GM12878 (cell line): ENCODE data around the gene FGF12.

Experiments
- CEBPB ChIP-seq, 2 experiments: fragments of 150-350 bp in 1 of 2; IDR thresholded peaks; 2 replicates each; pipeline ENCODE4 v1.6.1; 2012 to 2014; ENCODE audit warnings: low read depth in 2 of 2, low read length in 2 of 2, borderline replicate concordance in 1 of 2, inconsistent platforms in 1 of 2
- CTCF ChIP-seq, 3 experiments: IDR thresholded peaks in 2 of 3; conservative IDR thresholded peaks in 1 of 3; 2 replicates each; pipeline ENCODE4 v1.5.1; 2011; ENCODE audit warnings: low read depth in 3 of 3, low read length in 3 of 3, mild to moderate bottlenecking in 3 of 3, control low read depth in 2 of 3, moderate library complexity in 2 of 3, inconsistent platforms in 1 of 3, mixed read lengths in 1 of 3; ENCODE audit not compliant: control insufficient read depth in 2 of 3, insufficient read depth in 1 of 3; ENCODE audit errors: extremely low read depth in 1 of 3
- EP300 ChIP-seq, 2 experiments: fragments of 150-350 bp in 1 of 2; IDR thresholded peaks; 2 replicates each; pipeline ENCODE4 v1.6.1; 2011 to 2012; ENCODE audit warnings: low read depth in 2 of 2, low read length in 2 of 2, borderline replicate concordance in 1 of 2, improper control_type of control experiment in 1 of 2, inconsistent platforms in 1 of 2; ENCODE audit not compliant: control insufficient read depth in 1 of 2
- FOS ChIP-seq: IDR thresholded peaks from 3 replicates; pipeline ENCODE4 v1.6.1; 2011; ENCODE audit warnings: borderline replicate concordance; ENCODE audit not compliant: insufficient read length; ENCODE audit errors: extremely low read depth
- NBN ChIP-seq: fragments of 450-650 bp; IDR thresholded peaks from 2 replicates; pipeline ENCODE4 v1.6.1; 2016
- USF2 ChIP-seq: IDR thresholded peaks from 2 replicates; pipeline ENCODE4 v1.6.1; 2011; ENCODE audit warnings: low read depth, low read length, improper control_type of control experiment, borderline replicate concordance

- TF ChIP-seq USF2 (no peak), CTCF (IDR thresholded peaks at IDR 0.05 in 2 of 3, conservative IDR thresholded peaks at IDR 0.05 in 1 of 3; ENCODE audit: control insufficient read depth in 2 of 3, extremely low read depth in 1 of 3, insufficient read depth in 1 of 3, low read depth in 3 of 3, low read length in 3 of 3) (no peak), NBN (no peak), CEBPB (IDR thresholded peaks at IDR 0.05; ENCODE audit: borderline replicate concordance in 1 of 2, low read depth in 2 of 2, low read length in 2 of 2) (no peak), EP300 (IDR thresholded peaks at IDR 0.05; ENCODE audit: borderline replicate concordance in 1 of 2, control insufficient read depth in 1 of 2, low read depth in 2 of 2, low read length in 2 of 2) (no peak), FOS (no peak)
Measured at GRCh38 chr3:192514754-192515663, 212.3 kb downstream of the FGF12 start.
